Activated naive CD8-positive, alpha-beta T cell treated with anti-CD3 and anti-CD28 coated beads for 36 hours (primary cell): ENCODE measurements around the gene MMADHC. TPM values are rescaled to one million over a fixed set of nuclear protein-coding genes. Genes with fewer than 3 reads are reported as not detected.

Experiments used
- DNase-seq: peaks from one replicate; pipeline ENCODE4 v3.0.0; 2021
- H3K27ac Mint-ChIP-seq: one replicate; pipeline ENCODE4 v1.8.0; 2022; ENCODE audit warnings: mild to moderate bottlenecking, moderate library complexity, mixed read lengths
- H3K27me3 Mint-ChIP-seq: one replicate; pipeline ENCODE4 v1.8.0; 2022; ENCODE audit warnings: mild to moderate bottlenecking, mixed read lengths
- H3K36me3 Mint-ChIP-seq: one replicate; pipeline ENCODE4 v1.8.0; 2021; ENCODE audit warnings: mild to moderate bottlenecking, mixed read lengths
- H3K4me1 Mint-ChIP-seq: one replicate; pipeline ENCODE4 v1.8.0; 2021; ENCODE audit warnings: mixed read lengths
- H3K4me3 Mint-ChIP-seq: one replicate; pipeline ENCODE4 v1.8.0; 2022; ENCODE audit warnings: mild to moderate bottlenecking, moderate library complexity, mixed read lengths
- H3K9me3 Mint-ChIP-seq: one replicate; pipeline ENCODE4 v1.8.0; 2022; ENCODE audit warnings: mixed read lengths
- total RNA-seq, 2 experiments: library from RNA; stranded (reverse); gene quantifications; one replicate each; pipeline ENCODE4 v1.2.3, GENCODE V29; 2021

Gene MMADHC
- total RNA-seq = 100 to 1,000 TPM; 151 to 153 TPM

- DNase-seq = peak; percentile 92
- peak within 1 kb of the TSS; percentile 99 for H3K4me3 Mint-ChIP-seq
- peaks cover 32% of the 10 kb centered on the region for H3K36me3 Mint-ChIP-seq
- H3K27me3 Mint-ChIP-seq = peaks cover 29% of the 10 kb centered on the region
- peaks cover 37% of the 10 kb centered on the region for H3K4me1 Mint-ChIP-seq
- peak within 1 kb of the TSS; percentile 99 for H3K27ac Mint-ChIP-seq
- H3K9me3 Mint-ChIP-seq = no peaks in the 10 kb centered on the region
Observed at GRCh38 chr2:149587220-149587949, at the start of gene MMADHC. MMADHC (minus strand) TSS chr2:149587775; CDS start chr2:149587097, 678 bp downstream.

- peaks cover 8% of the 10 kb centered on the region for H3K27me3 Mint-ChIP-seq
- DNase-seq = no peak
- no peak overlapping the region for H3K4me3 Mint-ChIP-seq
- H3K36me3 Mint-ChIP-seq = no peaks in the 10 kb centered on the region
- H3K9me3 Mint-ChIP-seq = no peaks in the 10 kb centered on the region
- no peaks in the 10 kb centered on the region for H3K4me1 Mint-ChIP-seq
- H3K27ac Mint-ChIP-seq = no peak overlapping the region
Observed at GRCh38 chr2:149634103-149634502, 46.5 kb upstream of the MMADHC start.

GRCh38 chr2:149630445-149630844, 42.9 kb upstream of the MMADHC start:
- Mint-ChIP-seq H3K4me1 (no peaks in the 10 kb centered on the region), H3K27me3 (peaks cover 4% of the 10 kb centered on the region), H3K27ac (no peak overlapping the region), H3K4me3 (no peak overlapping the region), H3K9me3 (no peaks in the 10 kb centered on the region), H3K36me3 (no peaks in the 10 kb centered on the region)
- no peak for DNase-seq

- no peaks in the 10 kb centered on the region for H3K9me3 Mint-ChIP-seq
- H3K4me3 Mint-ChIP-seq = no peak overlapping the region
- no peak for DNase-seq
- H3K27me3 Mint-ChIP-seq = peaks cover 3% of the 10 kb centered on the region
- no peaks in the 10 kb centered on the region for H3K36me3 Mint-ChIP-seq
- no peak overlapping the region for H3K27ac Mint-ChIP-seq
- no peaks in the 10 kb centered on the region for H3K4me1 Mint-ChIP-seq
Observed at GRCh38 chr2:149629026-149629425, 41.5 kb upstream of the MMADHC start.

- H3K4me3 Mint-ChIP-seq = no peak overlapping the region
- no peaks in the 10 kb centered on the region for H3K36me3 Mint-ChIP-seq
- H3K4me1 Mint-ChIP-seq = no peaks in the 10 kb centered on the region
- peaks cover 8% of the 10 kb centered on the region for H3K27me3 Mint-ChIP-seq
- no peak for DNase-seq
- no peak overlapping the region for H3K27ac Mint-ChIP-seq
- H3K9me3 Mint-ChIP-seq = no peaks in the 10 kb centered on the region
Observed at GRCh38 chr2:149627111-149627801, 39.7 kb upstream of the MMADHC start.

- no peak overlapping the region for H3K4me3 Mint-ChIP-seq
- no peak overlapping the region for H3K27ac Mint-ChIP-seq
- H3K36me3 Mint-ChIP-seq = no peaks in the 10 kb centered on the region
- peaks cover 12% of the 10 kb centered on the region for H3K27me3 Mint-ChIP-seq
- H3K4me1 Mint-ChIP-seq = no peaks in the 10 kb centered on the region
- H3K9me3 Mint-ChIP-seq = no peaks in the 10 kb centered on the region
- DNase-seq = no peak
Observed at GRCh38 chr2:149625671-149626070, 38.1 kb upstream of the MMADHC start.

GRCh38 chr2:149625271-149625670, 37.7 kb upstream of the MMADHC start:
- peaks cover 15% of the 10 kb centered on the region for H3K27me3 Mint-ChIP-seq
- no peaks in the 10 kb centered on the region for H3K4me1 Mint-ChIP-seq
- no peaks in the 10 kb centered on the region for H3K9me3 Mint-ChIP-seq
- H3K4me3 Mint-ChIP-seq = no peak overlapping the region
- no peak overlapping the region for H3K27ac Mint-ChIP-seq
- no peak for DNase-seq
- no peaks in the 10 kb centered on the region for H3K36me3 Mint-ChIP-seq

GRCh38 chr2:149622343-149622742, 34.8 kb upstream of the MMADHC start:
- Mint-ChIP-seq H3K36me3 (no peaks in the 10 kb centered on the region), H3K9me3 (no peaks in the 10 kb centered on the region), H3K4me1 (no peaks in the 10 kb centered on the region), H3K27me3 (peaks cover 26% of the 10 kb centered on the region), H3K4me3 (no peak overlapping the region), H3K27ac (no peak overlapping the region)
- no peak for DNase-seq

GRCh38 chr2:149617476-149617875, 29.9 kb upstream of the MMADHC start:
- Mint-ChIP-seq H3K36me3 (no peaks in the 10 kb centered on the region), H3K4me3 (no peak overlapping the region), H3K27ac (no peak overlapping the region), H3K9me3 (no peaks in the 10 kb centered on the region), H3K4me1 (no peaks in the 10 kb centered on the region), H3K27me3 (peaks cover 21% of the 10 kb centered on the region)
- no peak for DNase-seq

GRCh38 chr2:149616681-149617456, 29.3 kb upstream of the MMADHC start:
- Mint-ChIP-seq H3K27me3 (peaks cover 21% of the 10 kb centered on the region), H3K36me3 (no peaks in the 10 kb centered on the region), H3K4me3 (no peak overlapping the region), H3K9me3 (no peaks in the 10 kb centered on the region), H3K27ac (no peak overlapping the region), H3K4me1 (no peaks in the 10 kb centered on the region)
- DNase-seq = no peak

GRCh38 chr2:149613704-149614103, 26.1 kb upstream of the MMADHC start:
- no peak overlapping the region for H3K4me3 Mint-ChIP-seq
- H3K36me3 Mint-ChIP-seq = no peaks in the 10 kb centered on the region
- peaks cover 5% of the 10 kb centered on the region for H3K27me3 Mint-ChIP-seq
- H3K27ac Mint-ChIP-seq = no peak overlapping the region
- H3K9me3 Mint-ChIP-seq = no peaks in the 10 kb centered on the region
- no peak for DNase-seq
- no peaks in the 10 kb centered on the region for H3K4me1 Mint-ChIP-seq

- no peaks in the 10 kb centered on the region for H3K36me3 Mint-ChIP-seq
- H3K9me3 Mint-ChIP-seq = peaks cover 1% of the 10 kb centered on the region
- H3K4me1 Mint-ChIP-seq = no peaks in the 10 kb centered on the region
- peaks cover 3% of the 10 kb centered on the region for H3K27me3 Mint-ChIP-seq
- H3K4me3 Mint-ChIP-seq = no peak overlapping the region
- DNase-seq = no peak
- H3K27ac Mint-ChIP-seq = no peak overlapping the region
Observed at GRCh38 chr2:149612122-149612521, 24.5 kb upstream of the MMADHC start.

- no peak for DNase-seq
- H3K27me3 Mint-ChIP-seq = peaks cover 1% of the 10 kb centered on the region
- no peaks in the 10 kb centered on the region for H3K4me1 Mint-ChIP-seq
- no peak overlapping the region for H3K27ac Mint-ChIP-seq
- H3K36me3 Mint-ChIP-seq = no peaks in the 10 kb centered on the region
- no peak overlapping the region for H3K4me3 Mint-ChIP-seq
- peaks cover 1% of the 10 kb centered on the region for H3K9me3 Mint-ChIP-seq
Observed at GRCh38 chr2:149611100-149611820, 23.7 kb upstream of the MMADHC start.

GRCh38 chr2:149606251-149606811, 18.8 kb upstream of the MMADHC start:
- Mint-ChIP-seq H3K27ac (no peak overlapping the region), H3K27me3 (no peaks in the 10 kb centered on the region), H3K36me3 (no peaks in the 10 kb centered on the region), H3K9me3 (peaks cover 2% of the 10 kb centered on the region), H3K4me1 (peaks cover 7% of the 10 kb centered on the region), H3K4me3 (no peak overlapping the region)
- no peak for DNase-seq
